HG03520 (cell line): ENCODE data around the gene LRRC73.
"Not testable (repeated sequence)": the region's sequence is repeated elsewhere in the genome, so short reads cannot be mapped to it uniquely, and the experiment has no call there.

Experiments
- ATAC-seq: cut with Tn5 transposase; IDR thresholded peaks from one replicate; pipeline ENCODE4 v1.9.1; 2021; ENCODE audit warnings: mild to moderate bottlenecking, moderate library complexity; ENCODE audit not compliant: unreplicated experiment

LRRC73 gene

DNA sequence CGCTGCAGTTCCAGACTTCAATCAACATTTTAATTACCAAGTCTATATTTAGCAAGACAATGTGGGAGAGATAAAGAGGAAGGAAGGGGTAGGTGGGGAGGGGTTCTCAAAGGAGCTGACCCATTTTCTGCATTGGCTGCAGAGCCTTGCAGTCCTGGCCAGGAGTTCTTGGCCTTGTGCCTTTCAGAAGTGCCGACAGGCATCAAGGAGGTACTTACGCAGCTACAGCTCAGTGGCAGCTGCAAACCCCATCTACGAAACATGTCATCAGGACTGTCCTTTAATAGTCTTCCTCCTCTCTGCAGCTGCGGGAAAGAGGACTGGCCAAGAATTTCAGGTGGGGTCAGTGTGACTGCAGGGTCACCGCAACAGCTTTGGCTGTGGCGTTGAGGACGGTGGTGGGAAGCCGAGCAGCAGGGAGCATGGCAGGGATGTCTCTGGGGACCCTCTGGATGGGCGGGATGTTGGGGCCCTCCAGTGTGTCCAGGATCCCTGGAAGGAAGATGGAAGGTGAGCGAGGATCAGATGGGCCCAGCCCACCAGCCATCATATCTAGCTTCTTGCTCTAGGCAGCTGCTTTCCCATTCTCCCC lies 1.8 kb upstream of the LRRC73 start:
- ATAC-seq = no peak

DNA sequence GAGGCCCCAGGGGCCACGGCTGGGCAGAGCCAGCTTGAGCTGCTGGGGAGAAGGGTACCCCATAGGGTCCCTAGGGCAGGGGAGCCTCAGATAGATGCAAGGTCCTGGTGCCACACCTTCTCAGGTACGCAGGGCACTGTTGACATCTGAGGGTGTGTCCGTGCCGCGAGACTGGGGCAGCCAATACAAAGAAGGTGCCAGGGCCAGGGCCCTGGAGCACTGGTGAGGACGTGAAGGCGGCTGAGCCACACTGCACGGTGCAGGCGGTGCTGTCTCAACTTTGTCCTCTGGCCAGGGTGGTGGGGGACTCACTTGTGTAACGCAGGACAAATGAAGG lies 649 bp upstream of the LRRC73 start:
- no peak for ATAC-seq

DNA sequence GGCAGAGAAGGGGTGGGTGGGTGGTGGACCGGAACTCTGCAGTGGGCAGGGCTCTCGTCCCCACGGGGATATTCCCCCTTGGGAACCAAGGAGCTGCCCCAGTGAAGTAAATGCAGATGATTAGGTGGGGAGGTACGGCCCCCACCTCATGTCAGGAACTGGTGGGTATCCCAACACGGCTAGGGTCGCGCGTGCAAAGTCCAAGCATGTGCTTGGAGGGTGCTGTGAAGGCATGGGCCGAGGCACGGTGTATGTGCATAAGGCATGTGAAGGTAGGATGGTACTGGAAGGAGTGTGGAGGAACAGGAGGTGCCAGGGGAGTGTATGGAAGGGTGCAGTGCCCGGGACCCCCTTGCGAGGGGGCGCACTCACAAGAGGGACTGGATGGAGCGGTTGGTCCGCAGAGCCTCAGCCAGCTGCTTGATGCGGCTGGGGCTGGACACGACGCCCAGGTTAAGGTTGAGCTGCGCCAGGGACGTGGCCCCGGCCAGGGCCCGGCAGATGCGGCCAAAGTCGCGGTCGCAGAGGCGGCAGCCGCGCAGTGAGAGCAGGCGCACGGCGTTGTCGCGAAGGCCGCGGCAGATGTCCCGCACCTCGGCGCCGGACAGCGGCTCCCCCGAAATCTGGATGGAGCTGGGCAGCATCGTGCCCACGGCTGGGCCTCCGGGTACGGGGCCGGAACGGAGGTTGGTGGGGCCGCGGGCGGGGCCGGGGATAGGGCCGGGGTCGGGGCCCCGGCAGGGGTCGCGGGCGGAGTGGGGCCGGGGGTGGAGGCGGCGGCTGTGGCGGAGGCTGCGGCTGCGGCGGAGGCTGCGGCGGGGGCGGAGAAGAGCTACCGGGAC lies 783 bp downstream of the LRRC73 start:
- no peak for ATAC-seq

DNA sequence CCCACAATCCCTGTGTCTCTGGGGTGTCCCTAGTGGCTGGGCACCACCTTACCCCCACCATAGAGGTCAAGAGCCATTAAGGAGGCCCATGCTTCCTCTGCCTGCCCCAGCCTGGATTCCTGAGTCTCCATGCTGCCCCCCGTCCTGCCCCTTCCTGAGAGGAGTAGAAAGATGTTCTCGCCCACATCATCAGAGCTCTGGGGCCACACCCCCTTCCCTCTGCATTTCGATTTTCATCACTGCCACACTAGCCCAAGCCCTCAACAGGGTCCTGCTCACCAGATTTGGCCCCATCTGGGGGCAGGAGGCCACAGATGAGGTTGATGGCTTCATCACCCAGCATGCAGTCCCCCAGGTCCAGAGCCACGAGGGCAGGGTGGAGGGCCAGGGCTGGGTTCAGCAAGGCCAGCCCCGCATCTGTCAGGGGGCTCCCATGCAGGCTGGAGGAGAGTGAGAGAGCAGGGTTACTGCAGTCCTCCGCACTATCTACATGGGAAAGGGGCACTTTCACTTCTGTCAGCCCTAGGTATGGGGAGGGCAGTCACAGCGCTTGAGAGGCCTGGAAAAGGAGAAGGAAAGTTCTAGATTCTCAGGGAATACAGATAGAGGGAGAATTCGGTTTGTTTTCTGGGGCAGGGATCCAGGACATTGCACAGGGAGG lies 1.5 kb downstream of the LRRC73 start:
- ATAC-seq = no peak

DNA sequence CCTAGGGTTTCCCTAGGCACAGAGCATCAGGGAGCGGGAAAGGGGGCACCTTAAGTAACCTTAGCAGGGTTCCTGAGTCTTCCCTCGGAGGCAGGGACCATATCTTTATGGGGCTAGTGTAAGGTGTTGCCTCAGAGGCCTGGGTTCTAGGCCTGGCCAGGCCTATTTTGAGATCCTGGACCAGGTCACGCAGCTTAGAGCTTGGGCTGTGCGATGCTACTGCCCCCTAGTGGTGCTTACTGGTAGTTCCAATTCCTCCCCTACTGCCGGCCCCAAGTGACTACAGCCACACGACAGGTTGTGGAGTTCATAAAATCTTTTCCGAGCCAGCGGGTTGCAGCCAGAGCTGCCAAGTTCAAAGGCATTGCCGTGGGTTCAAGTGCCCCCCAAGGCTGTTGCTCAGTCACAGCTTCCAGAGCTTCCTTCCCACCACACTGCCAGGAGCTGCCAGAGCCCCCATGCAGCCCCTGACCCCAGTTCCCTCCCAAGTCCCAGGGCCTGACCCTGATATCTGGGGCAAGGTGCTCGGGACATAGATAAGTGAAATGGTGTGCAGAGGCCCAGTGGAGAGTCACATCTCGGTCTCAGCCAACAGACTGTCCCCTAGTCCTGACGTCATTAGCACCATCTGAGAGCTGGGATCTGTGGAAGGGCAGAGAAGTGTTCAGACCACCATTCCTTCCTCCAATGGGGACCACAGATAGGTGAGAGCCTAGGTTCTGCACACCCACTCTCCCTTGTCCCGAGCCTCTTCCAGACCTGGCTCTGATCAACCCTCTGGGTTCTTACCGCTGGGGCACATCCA lies 3.3 kb downstream of the LRRC73 start:
- ATAC-seq = no peak

- ATAC-seq = no peak
These were observed 4.0 kb downstream of the LRRC73 start for GRCh38 chr6:43506171-43506570.

- ATAC-seq = no peak
These were observed 4.4 kb downstream of the LRRC73 start for GRCh38 chr6:43505718-43506117.

- no peak for ATAC-seq
These were observed 5.2 kb downstream of the LRRC73 start for GRCh38 chr6:43504756-43505593.

DNA sequence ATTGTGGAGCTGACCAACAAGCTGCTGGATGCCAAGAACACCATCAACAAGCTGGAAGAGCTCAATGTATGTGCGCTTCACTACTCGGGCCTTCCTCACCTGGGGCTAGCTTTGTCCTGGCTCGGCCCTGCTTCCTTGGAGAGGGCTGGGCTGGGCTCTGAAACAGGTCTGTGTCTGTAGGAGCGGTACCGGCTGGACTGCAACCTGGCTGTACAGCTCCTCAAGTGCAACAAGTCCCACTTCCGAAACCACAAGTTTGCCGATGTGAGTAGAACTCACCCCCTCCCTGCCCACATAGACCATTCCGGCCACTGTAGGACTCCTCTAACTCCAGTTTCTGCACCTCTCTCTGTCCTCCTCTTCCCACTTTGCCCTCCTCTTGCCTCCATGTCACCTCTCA lies 6.7 kb downstream of the LRRC73 start:
- ATAC-seq = no peak

GRCh38 chr6:43502666-43503065 lies 7.5 kb downstream of the LRRC73 start:
- no peak for ATAC-seq

GRCh38 chr6:43500921-43501320 lies 9.2 kb downstream of the LRRC73 start:
- no peak for ATAC-seq

DNA sequence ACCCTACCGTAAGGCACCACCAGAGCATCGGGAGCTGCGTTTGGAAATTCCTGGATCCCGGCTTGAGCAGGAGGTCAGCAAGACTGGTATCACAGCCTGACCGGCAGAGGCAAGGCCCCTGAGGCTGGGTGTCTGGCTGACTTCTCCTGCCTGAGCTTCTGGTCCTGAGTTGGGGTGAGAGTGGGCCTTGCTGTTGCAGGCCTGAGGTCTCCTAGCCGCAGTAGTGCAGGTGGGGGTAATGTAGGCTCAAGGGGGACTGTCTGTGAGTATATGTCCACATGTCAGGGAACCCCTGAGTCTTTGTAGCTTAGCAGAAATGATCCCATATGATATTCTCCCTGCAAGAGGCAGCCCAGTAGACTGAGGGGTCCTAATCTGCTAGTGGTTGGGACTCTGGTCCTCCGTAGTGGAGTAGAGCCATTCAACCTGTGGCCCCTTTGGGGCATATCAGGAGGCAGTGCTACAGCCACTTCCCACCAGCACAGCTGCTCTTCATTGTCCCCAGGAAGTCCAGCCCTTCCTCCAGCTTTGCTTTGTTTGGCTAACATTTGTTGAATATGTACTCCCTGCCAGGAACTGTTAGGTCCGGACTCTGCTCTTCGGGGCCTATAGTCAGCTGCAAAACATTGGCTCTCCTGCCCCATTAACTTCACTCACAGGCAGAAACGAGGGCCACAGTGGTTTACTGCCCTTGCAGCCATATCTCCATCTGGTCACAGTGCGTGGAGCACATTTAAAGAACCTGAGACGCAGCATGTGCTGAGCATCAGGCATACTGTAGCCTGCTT lies 10.9 kb downstream of the LRRC73 start:
- ATAC-seq = no peak

GRCh38 chr6:43498291-43498690 lies 11.9 kb downstream of the LRRC73 start:
- ATAC-seq = not testable (repeated sequence)

DNA sequence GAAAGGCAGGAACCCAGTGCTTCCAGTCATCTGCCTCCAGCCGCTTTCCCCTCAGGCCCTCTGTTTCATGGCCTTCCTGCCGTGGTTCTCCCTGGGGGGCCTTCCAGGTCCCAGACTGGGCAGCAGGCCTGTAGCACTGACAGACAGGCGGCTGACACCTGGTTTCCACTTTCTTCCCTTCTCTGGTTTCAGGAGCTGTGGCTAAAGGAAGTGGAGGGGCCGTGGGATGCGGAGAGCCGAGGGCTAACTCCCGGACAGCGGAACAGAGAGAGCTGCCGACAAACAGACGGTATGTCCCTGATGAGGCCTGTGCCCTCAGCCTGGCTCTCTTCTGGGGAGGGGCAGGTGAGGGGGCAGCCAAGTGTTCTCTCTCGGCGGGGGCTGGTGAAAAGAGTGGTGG lies 12.5 kb downstream of the LRRC73 start:
- ATAC-seq = no peak

DNA sequence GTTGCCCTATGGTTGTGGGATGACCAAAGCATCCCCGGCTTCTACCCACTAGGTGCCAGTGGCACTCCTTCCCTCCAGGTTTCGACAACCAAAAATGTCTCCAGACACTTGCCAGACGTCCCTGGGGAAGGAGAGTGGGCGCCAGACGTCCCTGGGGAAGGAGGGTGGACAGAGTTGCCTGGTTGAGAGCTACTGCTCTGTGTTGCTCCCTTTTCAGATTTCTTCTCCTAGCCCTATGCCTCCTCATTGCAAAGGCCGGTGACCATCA lies 13.1 kb downstream of the LRRC73 start:
- ATAC-seq = no peak

- no peak for ATAC-seq
These were observed 13.6 kb downstream of the LRRC73 start for GRCh38 chr6:43496370-43497128.

- no peak for ATAC-seq
These were observed 14.7 kb downstream of the LRRC73 start for GRCh38 chr6:43495409-43495941.

GRCh38 chr6:43494766-43495165 lies 15.4 kb downstream of the LRRC73 start:
- ATAC-seq = no peak

GRCh38 chr6:43494321-43494720 lies 15.8 kb downstream of the LRRC73 start:
- ATAC-seq = no peak
